ENCODE measurements around the gene FIZ1. TPM values are rescaled to one million over a fixed set of nuclear protein-coding genes. Genes with fewer than 3 reads are reported as not detected.

FIZ1 gene
- total RNA-seq, 2 experiments from 2014 or later: 6.0 to 17.1 TPM

- H3K4me1 ChIP-seq (ENCODE audit: insufficient read depth, low read length, poor library complexity, severe bottlenecking): peaks cover 44% of the 10 kb centered on the region
- intact Hi-C loops (cut with micrococcal nuclease; ENCODE audit: unreplicated experiment): no loop called here
- H3K9me3 ChIP-seq (ENCODE audit: low read length): no peaks in the 10 kb centered on the region
- no peak overlapping the region for H2AFZ ChIP-seq (ENCODE audit: low read length)
- H3K4me2 ChIP-seq (ENCODE audit: low read length): no peak overlapping the region
- POLR2A ChIA-PET: no interaction called here
- H3K4me3 ChIP-seq (ENCODE audit: low read depth, low read length, poor library complexity, severe bottlenecking): no peak overlapping the region
- BruUV-seq (replicated peaks): no TSS peak
- peaks cover 11% of the 10 kb centered on the region; the same call in 1 of the 2 replicates for H3K36me3 ChIP-seq (ENCODE audit: insufficient read depth, low read length)
- no peak for TF ChIP-seq EZH2phosphoT487 (IDR thresholded peaks at IDR 0.05; ENCODE audit: borderline replicate concordance, low read depth, low read length)
- no peak for DNase-seq (ENCODE audit: low spot score)
- no peak overlapping the region for H3K27ac ChIP-seq (ENCODE audit: low read depth, low read length, poor library complexity, severe bottlenecking)
- H3K79me2 ChIP-seq (ENCODE audit: insufficient read depth, low read depth, low read length): peaks cover 10% of the 10 kb centered on the region; the same call in 1 of the 2 replicates
- no peaks in the 10 kb centered on the region for H4K20me1 ChIP-seq (ENCODE audit: insufficient read depth, low read length)
- no peaks in the 10 kb centered on the region for H3K9me2 ChIP-seq (ENCODE audit: insufficient read depth, low read length)
- CTCF ChIA-PET (ENCODE audit: unreplicated experiment): no interaction called here
Measured at GRCh38 chr19:55602104-55603001, 3.0 kb upstream of the FIZ1 start.

GRCh38 chr19:55601084-55601483, 1.8 kb upstream of the FIZ1 start:
- H3K9me2 ChIP-seq (ENCODE audit: insufficient read depth, low read length): no peaks in the 10 kb centered on the region
- POLR2A ChIA-PET: no interaction called here
- peak; percentile 27 for DNase-seq (ENCODE audit: low spot score)
- CTCF ChIA-PET (ENCODE audit: unreplicated experiment): no interaction called here
- TSS peak; percentile 57 for BruUV-seq (replicated peaks)
- peak overlapping the region; percentile 74 for H3K4me3 ChIP-seq (ENCODE audit: low read depth, low read length, poor library complexity, severe bottlenecking)
- no peaks in the 10 kb centered on the region for H4K20me1 ChIP-seq (ENCODE audit: insufficient read depth, low read length)
- H3K4me1 ChIP-seq (ENCODE audit: insufficient read depth, low read length, poor library complexity, severe bottlenecking): peaks cover 36% of the 10 kb centered on the region
- intact Hi-C loops (cut with micrococcal nuclease; ENCODE audit: unreplicated experiment): no loop called here
- TF ChIP-seq EZH2phosphoT487 (IDR thresholded peaks at IDR 0.05; ENCODE audit: borderline replicate concordance, low read depth, low read length): no peak
- no peak for TF ChIP-seq CTCF (conservative IDR thresholded peaks at IDR 0.05; ENCODE audit: low read length)
- no peaks in the 10 kb centered on the region for H3K79me2 ChIP-seq (ENCODE audit: insufficient read depth, low read depth, low read length)
- no peaks in the 10 kb centered on the region for H3K9me3 ChIP-seq (ENCODE audit: low read length)
- peak overlapping the region; percentile 100 for H3K4me2 ChIP-seq (ENCODE audit: low read length)
- H3K27ac ChIP-seq (ENCODE audit: low read depth, low read length, poor library complexity, severe bottlenecking): peak overlapping the region; percentile 94
- H3K36me3 ChIP-seq (ENCODE audit: insufficient read depth, low read length): peaks cover 8% of the 10 kb centered on the region
- peak overlapping the region; percentile 48; the same call in 1 of the 2 replicates for H2AFZ ChIP-seq (ENCODE audit: low read length)

GRCh38 chr19:55600662-55601028, 1.3 kb upstream of the FIZ1 start:
- Histone ChIP-seq H3K79me2 (ENCODE audit: insufficient read depth, low read depth, low read length) (no peaks in the 10 kb centered on the region), H3K4me2 (ENCODE audit: low read length) (peak overlapping the region; percentile 100), H4K20me1 (ENCODE audit: insufficient read depth, low read length) (no peaks in the 10 kb centered on the region), H2AFZ (ENCODE audit: low read length) (peak overlapping the region; percentile 48; the same call in 1 of the 2 replicates), H3K9me3 (ENCODE audit: low read length) (no peaks in the 10 kb centered on the region), H3K27ac (ENCODE audit: low read depth, low read length, poor library complexity, severe bottlenecking) (peak overlapping the region; percentile 94), H3K36me3 (ENCODE audit: insufficient read depth, low read length) (peaks cover 13% of the 10 kb centered on the region), H3K4me1 (ENCODE audit: insufficient read depth, low read length, poor library complexity, severe bottlenecking) (peaks cover 36% of the 10 kb centered on the region), H3K9me2 (ENCODE audit: insufficient read depth, low read length) (no peaks in the 10 kb centered on the region), H3K4me3 (ENCODE audit: low read depth, low read length, poor library complexity, severe bottlenecking) (peak overlapping the region; percentile 74)
- no TSS peak for BruUV-seq (replicated peaks)
- POLR2A ChIA-PET: no interaction called here
- TF ChIP-seq EZH2phosphoT487 (IDR thresholded peaks at IDR 0.05; ENCODE audit: borderline replicate concordance, low read depth, low read length): no peak
- TF ChIP-seq CTCF (conservative IDR thresholded peaks at IDR 0.05; ENCODE audit: low read length): no peak
- no peak for DNase-seq (ENCODE audit: low spot score)
- CTCF ChIA-PET (ENCODE audit: unreplicated experiment): interaction anchor here (0.6 kb wide), 1 partner anchor 231 kb away, joined by 7 read pairs; no protein-coding TSS in a partner anchor
- intact Hi-C loops (cut with micrococcal nuclease; ENCODE audit: unreplicated experiment): no loop called here
